T-helper 2 cell treated with Interferon-gamma antibody and Interleukin-4, amounts not matched to agents 100 ng/mL and 5 ng/mL, for 36 hours (primary cell): ENCODE data around the gene PLXNA3. TPM values are rescaled to one million over a fixed set of nuclear protein-coding genes. Genes with fewer than 3 reads are reported as not detected.
"Not testable (repeated sequence)": the region's sequence is repeated elsewhere in the genome, so short reads cannot be mapped to it uniquely, and the experiment has no call there.

Experiments
- intact Hi-C: fragments of 100-400 bp; cut with micrococcal nuclease; formaldehyde crosslinking; loops from one replicate; pipeline ENCODE4 v1.15.1; 2023
- total RNA-seq: library from RNA; stranded (reverse); gene quantifications from 2 replicates; pipeline ENCODE4 v1.2.3, GENCODE V29; 2022

The PLXNA3 gene
- total RNA-seq, 1 donor from 2014 or later, result 29.8 TPM

DNA sequence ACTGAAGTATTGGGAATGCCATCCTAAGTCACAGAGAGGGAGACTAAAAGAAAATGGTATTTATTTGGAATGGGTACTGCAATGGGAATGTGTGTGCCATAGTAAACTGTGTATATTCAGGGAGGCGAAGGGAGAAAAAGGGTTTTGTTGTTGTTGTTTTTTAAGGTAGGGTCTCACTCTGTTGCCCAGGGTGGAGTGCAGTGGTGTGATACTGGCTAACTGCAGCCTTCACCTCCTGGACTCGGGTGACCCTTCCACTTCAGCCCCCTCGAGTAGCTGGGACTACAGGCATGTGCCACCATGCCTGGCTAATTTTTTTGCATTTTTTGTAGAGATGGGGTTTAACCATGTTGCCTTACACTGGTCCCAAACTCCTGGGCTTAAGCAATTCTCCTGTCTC, 36.6 kb downstream of the PLXNA3 start:
- intact Hi-C loops, result loop anchor here (5.0 kb wide), 1 partner anchor 97 kb away; the partner anchor contains the start of gene RPL10

DNA sequence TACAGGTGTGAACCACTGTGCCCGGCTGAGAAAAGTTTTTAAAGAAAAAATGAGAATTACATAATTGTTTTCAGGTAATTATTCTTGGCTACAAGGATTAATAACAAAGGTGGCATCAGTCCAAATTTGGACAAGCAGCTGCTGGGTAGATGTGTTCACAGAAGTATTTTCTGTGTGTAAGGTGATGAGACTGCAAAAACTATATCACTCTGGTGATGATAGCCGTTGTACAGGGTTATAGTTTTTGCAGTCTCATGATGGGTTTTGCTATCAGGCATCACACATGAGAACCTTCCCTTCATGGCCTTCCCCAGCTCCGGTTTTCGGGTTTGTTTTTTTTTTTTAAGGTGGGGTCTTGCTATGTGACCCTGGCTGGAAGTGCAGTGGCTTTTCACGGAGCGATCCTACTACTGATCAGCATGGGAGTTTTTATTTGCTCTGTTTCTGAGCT, 37.4 kb downstream of the PLXNA3 start:
- intact Hi-C loops, result no loop called here

DNA sequence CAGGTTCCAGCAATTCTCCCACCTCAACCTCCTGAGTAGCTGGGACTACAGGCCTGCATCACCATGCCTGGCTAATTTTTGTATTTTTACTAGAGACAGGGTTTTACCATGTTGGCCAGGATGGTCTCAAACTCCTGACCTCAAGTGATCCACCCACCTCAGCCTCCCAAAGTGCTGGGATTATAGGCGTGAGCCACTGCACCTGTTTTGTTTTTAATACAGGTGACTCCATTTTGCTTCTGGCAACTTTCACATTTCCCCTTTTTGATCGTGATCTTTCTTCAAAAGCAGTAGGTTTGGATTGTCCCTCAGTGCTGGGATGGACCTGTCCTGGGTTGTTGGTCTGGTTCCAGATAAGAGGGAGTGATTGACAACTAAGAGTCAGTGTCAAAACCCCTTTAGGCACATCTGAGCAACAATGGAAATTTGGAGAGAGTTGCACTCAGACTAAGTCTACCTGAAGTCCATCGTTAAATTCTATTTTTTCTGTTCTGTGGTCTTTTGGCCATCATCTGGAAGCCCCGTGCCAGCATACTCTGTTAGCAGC, 38.6 kb downstream of the PLXNA3 start:
- intact Hi-C loops, result not testable (repeated sequence)

DNA sequence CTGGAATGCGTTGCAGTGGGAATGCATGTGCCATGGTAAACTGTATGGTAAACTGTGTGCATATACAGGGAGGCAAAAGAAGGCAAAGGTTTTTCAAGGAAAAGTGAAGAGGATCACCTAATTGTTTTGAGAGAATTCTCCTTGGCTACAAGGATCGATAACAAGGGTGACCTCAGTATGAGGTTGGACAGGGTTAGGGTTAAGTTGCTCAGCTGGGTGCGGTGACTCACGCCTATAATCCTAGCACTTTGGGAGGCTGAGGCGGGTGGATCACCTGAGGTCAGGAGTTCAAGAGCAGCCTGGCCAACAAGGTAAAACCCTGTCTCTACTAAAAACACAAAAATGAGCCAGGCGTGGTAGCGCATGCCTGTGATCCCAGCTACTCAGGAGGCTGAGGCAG, 43.3 kb downstream of the PLXNA3 start:
- intact Hi-C loops, result not testable (repeated sequence)

GRCh38 chrX:154502098-154502497, 44.0 kb downstream of the PLXNA3 start:
- intact Hi-C loops, result no loop called here

DNA sequence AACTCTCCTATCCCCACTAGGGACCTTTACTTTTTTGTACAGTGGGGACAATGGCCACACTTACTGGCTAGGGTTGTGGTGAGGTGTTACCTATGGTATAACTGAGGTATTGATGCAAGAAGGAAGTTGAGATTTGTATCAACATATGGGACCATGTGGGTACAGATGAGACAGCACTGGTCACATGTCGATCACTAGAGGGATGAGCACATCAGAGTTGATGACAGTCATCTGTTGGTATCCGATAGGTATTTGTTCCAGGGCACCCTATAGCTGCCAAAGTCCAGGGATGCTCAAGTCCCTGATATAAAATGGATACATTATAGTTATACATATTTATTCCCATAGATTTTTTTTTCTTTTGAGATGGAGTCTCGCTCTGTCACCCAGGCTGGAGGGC, 44.9 kb downstream of the PLXNA3 start:
- intact Hi-C loops, result no loop called here

GRCh38 chrX:154505734-154506133, 47.7 kb downstream of the PLXNA3 start:
- intact Hi-C loops, result no loop called here

DNA sequence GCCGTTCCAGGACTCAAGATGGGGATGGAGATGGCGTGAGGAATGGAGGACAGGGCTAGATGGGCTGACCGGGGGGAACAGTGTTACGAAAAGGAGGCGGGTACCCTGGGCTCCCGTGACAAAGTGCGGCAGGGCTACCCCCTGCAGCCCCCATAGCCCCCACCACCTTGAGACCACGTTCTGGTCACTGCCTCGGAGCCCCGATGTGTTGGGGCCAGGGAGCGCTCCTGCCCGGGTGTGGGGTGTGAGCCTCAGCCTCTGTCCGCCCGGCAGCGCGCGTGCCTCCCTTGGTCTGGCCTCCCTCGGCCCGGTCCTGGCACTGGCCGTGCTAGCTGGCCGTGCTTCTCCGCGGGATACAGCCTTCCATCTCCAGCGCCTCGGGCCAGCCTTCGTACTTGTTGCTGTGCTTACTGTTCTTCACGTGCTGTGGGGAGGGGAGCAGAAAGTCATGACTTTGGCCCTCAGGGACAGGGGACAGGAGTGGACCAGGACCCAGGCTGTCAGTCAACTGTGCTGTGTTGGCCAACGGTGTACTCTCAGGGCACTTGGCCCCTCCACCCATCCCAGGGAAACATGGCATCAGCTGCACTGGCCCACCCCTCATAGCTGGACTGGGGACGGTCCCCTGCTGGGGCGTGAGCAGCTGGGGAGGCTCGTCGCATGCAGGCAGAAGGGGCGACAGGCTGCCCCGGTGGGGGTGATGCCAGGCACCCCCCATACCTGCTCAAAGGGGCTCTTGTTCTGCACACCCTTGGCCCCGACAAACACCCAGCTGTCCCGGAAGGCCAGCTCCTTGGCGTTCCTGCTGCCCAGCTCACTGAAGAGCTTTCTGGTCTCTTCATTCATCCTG, 48.6 kb downstream of the PLXNA3 start:
- intact Hi-C loops, result no loop called here

DNA sequence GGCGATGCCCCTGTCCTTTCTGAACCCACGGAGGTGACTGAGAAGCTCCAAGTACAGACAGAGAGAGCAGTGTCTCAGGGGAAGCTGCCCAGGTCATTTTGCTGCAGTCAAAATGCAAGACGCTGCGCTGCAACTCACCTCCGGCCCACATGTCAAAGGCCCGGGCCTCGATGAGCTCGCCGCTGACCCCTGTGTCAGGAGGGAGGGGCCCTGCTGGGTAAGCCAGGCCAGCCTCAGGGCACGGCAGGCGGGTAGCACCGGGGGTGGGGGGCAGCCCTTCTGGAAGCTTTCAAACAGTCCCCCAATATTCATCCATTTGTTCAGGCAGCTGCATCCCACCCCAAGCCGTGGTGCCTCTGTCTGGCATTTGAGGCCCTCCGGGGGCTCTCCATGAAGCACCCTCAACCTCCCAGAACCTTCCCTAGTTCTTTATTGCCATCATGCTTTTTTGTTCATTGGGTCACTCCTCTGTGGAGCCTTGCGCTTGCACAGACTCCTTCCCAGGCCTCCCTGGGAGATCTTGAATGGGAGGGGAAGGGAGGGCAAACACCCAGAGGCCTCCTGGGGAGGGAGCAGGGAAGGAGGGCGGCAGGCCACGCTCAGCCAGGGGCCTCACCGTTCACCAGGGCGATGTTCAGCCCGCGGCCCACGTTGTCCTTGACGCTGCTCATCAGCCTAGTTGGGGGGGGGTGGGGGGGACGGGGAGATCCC, 49.7 kb downstream of the PLXNA3 start:
- intact Hi-C loops, result no loop called here

DNA sequence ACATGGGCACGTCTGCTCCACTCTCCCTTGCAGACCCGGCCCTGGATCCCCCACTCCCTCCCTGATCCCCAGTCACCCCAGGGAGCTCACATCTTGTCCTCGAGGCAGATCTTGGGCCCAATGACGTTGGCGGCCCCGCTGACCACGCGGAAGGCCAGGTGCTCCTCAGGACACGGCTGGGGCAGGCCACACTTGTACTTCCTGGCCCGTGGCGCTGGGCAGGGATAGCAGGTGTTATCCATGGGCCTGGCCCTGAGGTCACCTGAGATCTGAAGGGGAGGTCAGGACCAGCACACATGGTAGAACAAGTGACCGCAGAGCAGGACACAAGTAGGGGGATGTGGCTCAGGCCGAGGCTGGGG, 50.3 kb downstream of the PLXNA3 start:
- intact Hi-C loops, result no loop called here

DNA sequence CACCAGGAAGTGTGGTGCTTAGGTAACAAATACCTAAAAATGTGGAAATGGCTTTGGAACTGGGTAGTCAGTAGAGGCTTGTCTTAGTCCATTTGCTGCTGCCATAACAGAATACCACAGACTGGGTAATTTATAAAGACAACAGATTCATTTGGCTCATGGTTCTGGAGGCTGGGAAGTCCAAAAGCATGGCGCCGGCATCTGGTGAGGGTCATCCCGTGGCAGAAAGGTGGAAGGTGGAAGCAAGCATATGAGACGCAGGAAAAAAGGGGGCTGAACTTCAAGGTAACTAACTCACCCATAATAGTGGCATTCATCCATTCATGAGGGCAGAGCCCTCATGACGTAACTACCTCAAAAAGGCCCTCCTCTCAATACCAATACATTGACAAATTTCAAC, 51.4 kb downstream of the PLXNA3 start:
- intact Hi-C loops, result no loop called here

GRCh38 chrX:154511761-154512160, 53.7 kb downstream of the PLXNA3 start:
- intact Hi-C loops, result no loop called here

- intact Hi-C loops, result no loop called here
Observed at GRCh38 chrX:154512879-154513553, 54.9 kb downstream of the PLXNA3 start.

- intact Hi-C loops, result no loop called here
Observed at GRCh38 chrX:154513716-154514115, 55.6 kb downstream of the PLXNA3 start.

- intact Hi-C loops, result loop anchor here (5.0 kb wide), 1 partner anchor 118 kb away; the partner anchor contains the start of gene RPL10
Observed at GRCh38 chrX:154515090-154515965, 57.2 kb downstream of the PLXNA3 start.

DNA sequence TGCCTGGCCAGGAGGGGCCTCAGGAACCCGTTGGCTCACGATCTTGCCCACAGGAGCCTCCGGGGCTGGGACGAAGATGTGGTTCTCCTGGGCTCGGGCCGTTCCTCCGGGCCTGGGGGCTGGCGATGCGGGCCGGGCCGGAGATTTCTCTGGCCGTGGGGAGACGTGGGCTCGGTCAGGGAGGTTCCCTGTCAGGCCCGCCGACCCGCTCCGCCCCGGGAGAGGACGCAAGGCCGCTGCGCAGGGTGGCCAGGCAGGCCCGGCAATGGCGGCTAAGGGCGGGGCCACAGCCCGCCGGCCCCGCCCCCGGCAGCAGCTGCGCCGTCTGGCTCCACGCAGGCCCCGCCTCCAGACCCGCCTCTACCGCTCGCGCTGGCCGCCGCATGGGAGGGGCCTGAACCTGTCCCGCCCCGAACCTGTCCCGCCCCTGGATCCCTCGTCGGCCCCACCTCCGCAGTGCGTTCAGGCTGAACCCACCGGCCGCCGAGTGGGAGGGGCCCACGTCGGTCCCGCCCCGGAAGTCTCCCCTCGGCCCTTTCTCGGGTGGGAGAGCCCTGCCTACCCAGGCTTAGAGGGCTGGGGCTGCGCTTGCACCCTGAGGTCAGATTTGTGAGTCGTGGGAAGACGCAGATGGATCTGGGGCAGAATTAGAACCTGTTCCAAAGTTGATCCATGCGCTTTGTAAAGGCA, 58.0 kb downstream of the PLXNA3 start, which contains the start of gene FAM3A:
FAM3A (minus strand) TSS at position 267 of the 690 bp plus-strand sequence. CDS start 460 bp downstream, outside the sequence.
- intact Hi-C loops, result loop anchor here (1.0 to 5.0 kb wide), 4 partner anchors 26 to 119 kb away; partner anchors contain the start of genes IKBKG, RPL10 and SLC10A3

GRCh38 chrX:154516656-154517100, 58.6 kb downstream of the PLXNA3 start:
- intact Hi-C loops, result loop anchor here (1.0 to 5.0 kb wide), 4 partner anchors 26 to 119 kb away; partner anchors contain the start of genes IKBKG, RPL10 and SLC10A3

- intact Hi-C loops, result loop anchor here (2.0 to 5.0 kb wide), 2 partner anchors 104 to 120 kb away; partner anchors contain the start of gene RPL10
Observed at GRCh38 chrX:154517101-154517781, 59.2 kb downstream of the PLXNA3 start.

GRCh38 chrX:154519389-154519788, 61.3 kb downstream of the PLXNA3 start:
- intact Hi-C loops, result loop anchor here (5.0 kb wide), 1 partner anchor 122 kb away; the partner anchor contains the start of gene RPL10
